GM12864 (cell line): Measurements from ENCODE around the gene MAN1B1.

ENCODE experiments used
- DNase-seq: peaks from one replicate; pipeline ENCODE4 v3.0.0-alpha.2; 2011; ENCODE audit warnings: low read depth
- H3K4me3 ChIP-seq: 2 replicates; pipeline ENCODE4 v1.5.1; 2011; ENCODE audit warnings: mild to moderate bottlenecking, low read depth, low read length, control low read depth
- TF ChIP-seq, protein P1 (sequence below): IDR thresholded peaks from 2 replicates; pipeline ENCODE4 v1.5.1; 2011; ENCODE audit warnings: low read depth, mild to moderate bottlenecking, moderate library complexity, low read length, control low read depth, inconsistent platforms; ENCODE audit errors: missing control alignments

The MAN1B1 gene

DNA sequence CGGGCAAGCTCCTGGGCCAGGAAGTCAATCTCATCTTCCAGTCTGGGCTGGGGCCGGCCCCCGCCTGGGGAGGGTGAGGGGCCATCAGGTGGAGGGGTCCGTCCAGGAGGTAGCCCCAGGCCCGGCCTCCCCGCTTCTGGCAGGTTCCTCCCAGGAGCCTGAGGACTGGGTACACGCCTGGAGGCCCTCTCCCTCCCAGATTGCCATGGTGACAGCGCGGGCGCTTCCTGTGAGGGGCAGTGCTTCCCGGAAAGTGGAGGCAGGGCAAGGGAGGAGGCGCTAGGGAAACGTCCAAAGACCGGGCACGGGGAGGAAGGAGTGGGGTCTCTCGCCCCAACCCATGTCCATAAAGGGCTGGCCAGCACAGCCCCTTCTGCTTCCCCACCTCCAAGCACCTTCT is 45.7 kb upstream of the MAN1B1 start:
- TF ChIP-seq, protein P1, sequence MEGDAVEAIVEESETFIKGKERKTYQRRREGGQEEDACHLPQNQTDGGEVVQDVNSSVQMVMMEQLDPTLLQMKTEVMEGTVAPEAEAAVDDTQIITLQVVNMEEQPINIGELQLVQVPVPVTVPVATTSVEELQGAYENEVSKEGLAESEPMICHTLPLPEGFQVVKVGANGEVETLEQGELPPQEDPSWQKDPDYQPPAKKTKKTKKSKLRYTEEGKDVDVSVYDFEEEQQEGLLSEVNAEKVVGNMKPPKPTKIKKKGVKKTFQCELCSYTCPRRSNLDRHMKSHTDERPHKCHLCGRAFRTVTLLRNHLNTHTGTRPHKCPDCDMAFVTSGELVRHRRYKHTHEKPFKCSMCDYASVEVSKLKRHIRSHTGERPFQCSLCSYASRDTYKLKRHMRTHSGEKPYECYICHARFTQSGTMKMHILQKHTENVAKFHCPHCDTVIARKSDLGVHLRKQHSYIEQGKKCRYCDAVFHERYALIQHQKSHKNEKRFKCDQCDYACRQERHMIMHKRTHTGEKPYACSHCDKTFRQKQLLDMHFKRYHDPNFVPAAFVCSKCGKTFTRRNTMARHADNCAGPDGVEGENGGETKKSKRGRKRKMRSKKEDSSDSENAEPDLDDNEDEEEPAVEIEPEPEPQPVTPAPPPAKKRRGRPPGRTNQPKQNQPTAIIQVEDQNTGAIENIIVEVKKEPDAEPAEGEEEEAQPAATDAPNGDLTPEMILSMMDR, result no peak

DNA sequence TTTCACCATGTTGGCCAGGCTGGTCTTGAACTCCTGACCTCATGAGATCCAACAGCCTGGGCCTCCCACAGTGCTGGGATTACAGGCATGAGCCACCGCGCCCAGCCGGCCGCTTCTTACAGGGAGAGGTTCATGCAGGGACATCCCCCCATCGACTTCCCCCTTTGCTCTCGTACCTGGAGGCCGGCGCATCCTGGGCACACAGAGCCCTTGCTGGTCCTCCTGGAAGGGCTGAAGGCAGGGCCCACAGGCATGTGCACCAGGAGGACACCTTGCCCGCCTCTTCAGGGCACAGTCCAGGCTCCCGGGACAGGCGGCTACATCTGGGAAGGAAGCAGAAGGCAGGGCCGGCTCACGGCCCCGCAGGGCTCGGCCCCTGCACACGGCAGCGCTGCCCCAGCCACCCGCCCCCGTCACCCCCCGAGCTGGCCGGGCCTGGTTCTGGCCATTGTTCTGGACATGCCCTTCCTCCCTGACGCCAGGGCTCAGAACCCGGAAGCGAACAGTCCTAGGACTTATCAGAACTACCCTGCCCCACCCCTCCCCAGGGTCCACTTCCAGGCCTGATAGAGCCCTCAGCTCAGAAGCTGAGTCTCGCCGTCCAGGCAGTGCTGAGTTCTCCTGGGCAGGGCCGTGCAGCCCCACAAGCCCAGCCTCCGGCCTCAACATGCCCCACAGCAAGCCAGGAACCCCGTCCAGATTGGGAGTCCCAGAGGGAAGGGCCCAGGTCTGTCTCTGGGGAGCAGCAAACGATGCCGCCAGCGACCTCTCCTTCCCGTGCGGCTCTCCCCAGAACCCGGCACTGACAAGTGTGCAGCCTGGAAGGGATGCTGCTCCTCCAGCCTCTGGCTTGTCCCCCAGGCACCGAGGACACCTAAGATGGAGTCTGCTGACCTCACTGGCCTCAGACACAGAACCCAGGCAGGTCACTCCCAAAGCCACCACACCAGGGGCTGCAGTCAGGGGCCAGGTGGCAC is 43.7 kb upstream of the MAN1B1 start:
- no peak overlapping the region for H3K4me3 ChIP-seq
- no peak for DNase-seq
- TF ChIP-seq, protein P1, result no peak

More for the DNA sequence above, 45.7 kb upstream of the MAN1B1 start:
- DNase-seq, result no peak
- H3K4me3 ChIP-seq, result no peak overlapping the region

DNA sequence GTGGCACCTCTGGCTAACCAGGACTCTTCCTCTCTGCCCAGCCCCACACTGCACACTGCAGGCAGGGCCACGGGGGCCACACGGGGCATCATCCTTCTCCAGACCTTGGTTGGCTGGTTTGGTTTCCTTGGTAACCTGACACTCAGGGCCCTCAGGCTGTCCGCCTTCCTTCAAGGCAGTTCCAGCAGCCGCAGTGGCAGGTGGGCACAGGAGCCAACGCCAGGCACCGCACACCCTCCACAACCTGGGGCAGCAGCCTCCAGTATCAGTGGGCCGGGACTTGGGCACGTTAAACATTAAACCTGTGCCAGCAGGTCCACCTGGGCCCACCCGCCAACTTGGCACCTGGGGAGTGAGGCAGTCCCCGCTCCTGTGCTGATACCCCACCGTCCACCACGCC is 42.7 kb upstream of the MAN1B1 start:
- TF ChIP-seq, protein P1, result no peak
- H3K4me3 ChIP-seq, result no peak overlapping the region
- DNase-seq, result no peak

DNA sequence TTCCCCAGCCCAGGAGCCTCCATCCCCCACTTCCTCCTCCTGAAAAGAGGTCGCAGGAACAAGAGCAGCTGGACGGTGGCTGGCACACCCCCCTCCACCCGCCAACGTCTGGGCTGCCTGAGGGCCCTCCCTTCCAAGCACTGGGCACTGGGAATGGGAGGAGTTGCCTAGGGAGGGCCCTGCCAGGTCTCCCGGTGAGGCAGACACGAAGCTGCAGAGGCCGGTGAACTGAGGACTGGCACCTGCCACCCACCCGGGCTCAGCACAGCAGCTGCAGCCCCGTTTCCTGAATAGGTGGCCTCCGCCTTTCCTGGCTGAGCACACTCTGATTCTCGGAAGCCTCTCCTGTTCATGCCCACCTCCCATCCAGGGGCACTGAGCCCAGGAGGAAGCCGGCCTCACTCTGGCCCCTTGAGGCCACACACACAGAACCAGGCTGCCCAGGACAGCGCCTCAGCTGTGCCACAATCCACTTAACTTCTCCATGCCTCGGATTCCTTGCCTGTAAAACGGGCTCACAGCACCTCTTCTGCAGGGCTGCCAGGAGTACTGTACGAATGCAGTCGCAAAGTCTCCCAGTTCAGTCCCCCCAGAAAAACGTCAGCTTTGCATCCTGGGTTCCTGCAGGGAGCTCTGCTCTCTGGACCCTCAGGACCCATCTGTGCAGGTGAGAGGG is 42.1 kb upstream of the MAN1B1 start:
- TF ChIP-seq, protein P1, result no peak
- H3K4me3 ChIP-seq, result no peak overlapping the region
- no peak for DNase-seq

DNA sequence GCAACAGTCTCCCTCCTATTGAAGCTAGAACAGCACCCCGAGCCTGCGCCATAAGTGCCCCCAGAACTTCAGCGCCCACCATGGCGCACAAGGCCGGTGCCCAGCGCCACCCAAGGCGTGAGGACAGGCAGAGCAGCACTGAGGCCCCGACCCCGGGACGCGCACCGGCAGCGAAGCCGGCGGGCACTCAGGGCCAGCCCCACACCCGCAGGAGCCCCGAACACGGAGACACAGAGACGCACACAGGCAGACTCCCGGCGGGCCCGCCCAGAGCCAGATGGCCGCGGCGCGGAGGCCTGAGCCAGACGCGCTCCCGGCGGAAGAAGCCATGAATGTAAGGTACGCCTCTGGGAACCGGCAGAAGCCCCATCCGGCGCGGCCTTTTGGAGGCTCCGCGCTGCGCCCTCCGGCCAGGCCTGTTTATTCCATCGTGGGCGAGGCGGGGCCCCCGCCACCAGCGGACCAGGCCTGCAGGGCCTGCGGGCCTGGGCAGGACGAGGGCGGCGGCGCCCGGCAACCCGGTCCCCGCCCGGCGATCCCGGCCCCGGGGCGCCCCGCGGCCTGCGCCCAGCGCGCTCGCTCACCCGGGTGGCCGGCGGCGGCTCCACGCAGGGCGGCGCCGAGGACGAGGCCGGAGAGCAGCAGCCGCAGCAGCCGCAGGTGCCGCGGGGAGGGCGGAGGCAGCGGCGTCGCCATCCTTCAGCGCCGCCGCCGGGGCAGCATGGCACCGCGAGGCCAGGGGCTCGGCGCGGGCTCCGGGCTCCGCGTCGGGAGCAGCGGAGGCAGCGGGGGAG is 41.3 kb upstream of the MAN1B1 start:
- DNase-seq, result no peak
- no peak overlapping the region for H3K4me3 ChIP-seq
- TF ChIP-seq, protein P1, result no peak

DNA sequence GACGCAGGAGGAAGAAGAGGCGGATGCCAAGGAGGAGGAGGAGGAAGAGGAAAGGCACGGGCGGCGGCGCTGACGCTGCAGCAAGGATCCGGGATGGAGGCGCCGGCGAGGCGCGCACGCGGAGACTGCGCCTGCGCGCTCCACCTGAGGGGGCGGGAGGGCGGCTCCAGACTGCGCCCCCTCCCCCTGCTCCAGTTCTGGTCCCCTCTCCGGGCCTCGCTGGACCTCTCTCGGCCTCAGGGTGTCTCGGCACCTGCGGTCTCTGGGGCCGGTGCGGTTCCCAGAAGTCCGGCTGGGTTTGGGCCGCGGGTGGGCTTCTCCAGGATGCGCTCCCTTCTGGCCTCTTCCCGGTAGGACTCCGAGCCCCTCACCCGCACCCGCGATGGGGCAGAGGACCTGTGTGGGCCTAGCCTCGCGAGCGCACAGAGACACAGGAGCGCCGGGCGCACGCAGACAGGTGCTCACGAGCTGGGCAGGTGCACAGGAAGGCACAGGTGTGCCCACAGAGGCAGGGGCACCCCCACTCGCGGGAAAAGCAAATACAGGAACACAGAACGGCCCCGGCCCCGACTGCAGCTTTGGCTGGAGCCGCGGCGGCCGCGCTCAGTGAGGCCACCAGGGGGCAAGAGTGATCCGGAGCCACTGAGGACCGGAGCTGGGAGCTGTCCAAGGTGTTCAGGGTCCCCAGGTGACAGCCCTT is 40.5 kb upstream of the MAN1B1 start, which contains the start of gene NPDC1:
Gene NPDC1, minus strand, starts transcription at position 90 of the 700 bp plus-strand sequence. CDS start 188 bp downstream, outside the sequence.
- no peak for DNase-seq
- no peak within 1 kb of the TSS for H3K4me3 ChIP-seq
- TF ChIP-seq, protein P1, result peak; percentile 89
